ENCODE data around the gene ADGRL1.

GRCh38 chr19:14127176-14127575, 78.8 kb downstream of the ADGRL1 start:
- TF ChIP-seq CTCF (IDR thresholded peaks at IDR 0.05) (no peak), POLR2AphosphoS5 (IDR thresholded peaks at IDR 0.05) (no peak), EP300 (IDR thresholded peaks at IDR 0.05) (no peak), POLR2A (IDR thresholded peaks at IDR 0.05; ENCODE audit: low read depth) (no peak)

All from esophagus muscularis mucosa (tissue), 4 donors.